Lower leg skin (tissue), 3 donors: ENCODE data around the gene WDR33.

Experiments used
- POLR2A ChIP-seq, 2 donors: fragments of 450-650 bp; IDR thresholded peaks; one replicate each; pipeline ENCODE4 v1.6.1; 2016 to 2017; ENCODE audit warnings: antibody characterized with exemption in 2 of 2, mild to moderate bottlenecking in 1 of 2, moderate library complexity in 1 of 2
- TF ChIP-seq, protein P1 (sequence below), 3 donors: fragments of 450-650 bp; IDR thresholded peaks; one replicate each; pipeline ENCODE4 v1.5.1; 2016; ENCODE audit warnings: antibody characterized with exemption in 3 of 3, mild to moderate bottlenecking in 3 of 3, moderate library complexity in 2 of 3

DNA sequence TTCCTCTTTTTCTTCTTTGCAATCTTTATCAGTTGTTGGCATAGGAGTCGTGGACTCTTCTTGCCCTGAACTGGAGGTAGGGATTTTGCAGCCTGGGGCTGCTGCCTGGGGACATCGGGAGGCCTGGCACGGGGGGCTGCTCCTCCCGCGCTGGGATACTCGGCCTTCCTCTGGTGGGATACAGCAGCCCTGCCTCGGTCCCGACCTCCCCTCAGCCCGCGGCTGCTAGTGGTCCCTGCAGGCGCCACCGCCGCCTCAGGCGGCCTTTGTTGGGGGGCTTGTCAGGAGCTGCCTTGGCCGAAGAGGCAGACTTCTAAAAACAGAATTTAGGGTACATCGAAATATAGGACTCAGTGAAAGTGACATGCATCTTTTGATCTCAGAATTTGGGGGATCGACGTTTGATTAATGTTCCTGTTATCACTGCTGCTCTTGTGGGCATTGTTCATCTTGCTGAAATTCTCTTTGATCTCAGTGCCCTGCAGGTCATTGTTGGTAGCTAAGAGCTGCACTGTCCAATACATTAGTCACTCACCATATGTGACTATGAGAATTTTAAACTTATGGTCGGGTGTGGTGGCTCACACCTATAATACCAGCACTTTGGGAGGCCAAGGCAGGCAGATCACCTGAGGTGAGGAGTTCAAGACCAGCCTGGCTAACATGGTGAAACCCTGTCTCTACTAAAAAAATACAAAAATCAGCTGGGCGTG lies 30.7 kb upstream of the WDR33 start:
- TF ChIP-seq, protein P1, sequence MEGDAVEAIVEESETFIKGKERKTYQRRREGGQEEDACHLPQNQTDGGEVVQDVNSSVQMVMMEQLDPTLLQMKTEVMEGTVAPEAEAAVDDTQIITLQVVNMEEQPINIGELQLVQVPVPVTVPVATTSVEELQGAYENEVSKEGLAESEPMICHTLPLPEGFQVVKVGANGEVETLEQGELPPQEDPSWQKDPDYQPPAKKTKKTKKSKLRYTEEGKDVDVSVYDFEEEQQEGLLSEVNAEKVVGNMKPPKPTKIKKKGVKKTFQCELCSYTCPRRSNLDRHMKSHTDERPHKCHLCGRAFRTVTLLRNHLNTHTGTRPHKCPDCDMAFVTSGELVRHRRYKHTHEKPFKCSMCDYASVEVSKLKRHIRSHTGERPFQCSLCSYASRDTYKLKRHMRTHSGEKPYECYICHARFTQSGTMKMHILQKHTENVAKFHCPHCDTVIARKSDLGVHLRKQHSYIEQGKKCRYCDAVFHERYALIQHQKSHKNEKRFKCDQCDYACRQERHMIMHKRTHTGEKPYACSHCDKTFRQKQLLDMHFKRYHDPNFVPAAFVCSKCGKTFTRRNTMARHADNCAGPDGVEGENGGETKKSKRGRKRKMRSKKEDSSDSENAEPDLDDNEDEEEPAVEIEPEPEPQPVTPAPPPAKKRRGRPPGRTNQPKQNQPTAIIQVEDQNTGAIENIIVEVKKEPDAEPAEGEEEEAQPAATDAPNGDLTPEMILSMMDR (IDR thresholded peaks at IDR 0.05): no peak
- TF ChIP-seq POLR2A (IDR thresholded peaks at IDR 0.05): no peak
